HepG2 (cell line): Measurements from ENCODE around the gene RNMT. TPM values are rescaled to one million over a fixed set of nuclear protein-coding genes. Genes with fewer than 3 reads are reported as not detected.

Experiments
- ARID4A ChIP-seq: sonication (generic); formaldehyde crosslinking; IDR thresholded peaks from 2 replicates; pipeline ENCODE4 v1.5.0; 2020; ENCODE audit warnings: mild to moderate bottlenecking, missing genetic modification reagents, borderline replicate concordance
- ETV5 ChIP-seq: IDR thresholded peaks from 2 replicates; pipeline ENCODE4 v1.6.1; 2018; ENCODE audit warnings: missing biosample characterization, missing genetic modification reagents, inconsistent platforms, borderline replicate concordance
- PCBP2 ChIP-seq: fragments of 200-400 bp; formaldehyde crosslinking; optimal IDR thresholded peaks from 2 replicates; pipeline ENCODE3; 2018; ENCODE audit warnings: low read length, low read depth; ENCODE audit not compliant: poor library complexity, severe bottlenecking
- PHF8 ChIP-seq: sonication (generic); formaldehyde crosslinking; IDR thresholded peaks from 2 replicates; pipeline ENCODE4 v1.5.0; 2020; ENCODE audit warnings: missing genetic modification reagents
- TCF7 ChIP-seq: sonication (generic); IDR thresholded peaks from 2 replicates; pipeline ENCODE4 v1.6.1; 2016; ENCODE audit warnings: antibody characterized with exemption, low read depth
- TEAD2 ChIP-seq: sonication (generic); formaldehyde crosslinking; IDR thresholded peaks from 2 replicates; pipeline ENCODE4 v1.9.0; 2021; ENCODE audit warnings: missing genetic modification reagents
- ZBTB37 ChIP-seq: sonication (generic); formaldehyde crosslinking; IDR thresholded peaks from 2 replicates; pipeline ENCODE4 v1.4.0; 2020; ENCODE audit warnings: mild to moderate bottlenecking, missing genetic modification reagents
- ZNF276 ChIP-seq: sonication (generic); formaldehyde crosslinking; IDR thresholded peaks from 2 replicates; pipeline ENCODE4 v1.4.0; 2020; ENCODE audit warnings: mild to moderate bottlenecking, low read depth, missing genetic modification reagents
- ZNF350 ChIP-seq: sonication (generic); formaldehyde crosslinking; IDR thresholded peaks from 2 replicates; pipeline ENCODE4 v1.4.0; 2020; ENCODE audit warnings: mild to moderate bottlenecking, low read depth, missing genetic modification reagents, borderline replicate concordance
- ZNF468 ChIP-seq: sonication (generic); formaldehyde crosslinking; IDR thresholded peaks from 2 replicates; pipeline ENCODE4 v1.8.0; 2022; ENCODE audit warnings: mild to moderate bottlenecking, moderate library complexity, missing genetic modification reagents
- ZNF557 ChIP-seq: sonication (generic); formaldehyde crosslinking; IDR thresholded peaks from 2 replicates; pipeline ENCODE4 v1.4.0; 2020; ENCODE audit warnings: missing genetic modification reagents
- ZNF616 ChIP-seq: sonication (generic); formaldehyde crosslinking; IDR thresholded peaks from 2 replicates; pipeline ENCODE4 v1.5.0; 2020; ENCODE audit warnings: low read depth, mild to moderate bottlenecking, missing genetic modification reagents
- ZNF646 ChIP-seq: sonication (generic); formaldehyde crosslinking; IDR thresholded peaks from 2 replicates; pipeline ENCODE4 v1.9.0; 2021; ENCODE audit warnings: mild to moderate bottlenecking, missing genetic modification reagents
- ZNF879 ChIP-seq: sonication (generic); formaldehyde crosslinking; IDR thresholded peaks from 2 replicates; pipeline ENCODE4 v1.8.1; 2023; ENCODE audit warnings: missing genetic modification reagents
- polyA plus RNA-seq, 8 experiments: library from polyadenylated mRNA; depleted of rRNA in 3 of 8; stranded (reverse) in 7 of 8; unstranded in 1 of 8; fragments of >200 nt; fragmentation: Illumina TruSeq in 4 of 8; extraction: Trizol in 4 of 8; gene quantifications; 2 replicates each; pipeline versions ENCODE4 v1.2.1 to v1.2.3, GENCODE V29; 2011 to 2016; ENCODE audit warnings: low read depth in 4 of 8, missing spikeins in 1 of 8, mixed read lengths in 1 of 8; ENCODE audit not compliant: insufficient read depth in 1 of 8
- total RNA-seq, 5 experiments: library from RNA; depleted of rRNA; stranded (reverse); fragments of >200 nt; fragmentation: Illumina TruSeq; extraction: Trizol; gene quantifications; 2 replicates each; pipeline ENCODE4 v1.2.3, GENCODE V29; 2016; ENCODE audit warnings: low read depth in 1 of 5

The RNMT gene
- total and polyA plus RNA-seq, 2 of the 13 experiments (the other 11 are each of a cell fraction or from before 2014, with no cell fraction given): 22.9 to 24.4 TPM

- TF ChIP-seq ZNF276 (CRISPR knock-in tag) (peak; percentile 61; the same call in 1 of the 2 replicates), PCBP2 (no peak), TEAD2 (CRISPR knock-in tag) (no peak), PHF8 (CRISPR knock-in tag) (peak; percentile 88), ZBTB37 (CRISPR knock-in tag) (no peak), TCF7 (no peak), ZNF557 (CRISPR knock-in tag) (0 out of 2 replicates have a peak, but pooled peaks have one; percentile 18), ZNF350 (CRISPR knock-in tag) (peak; percentile 76; the same call in 1 of the 2 replicates), ETV5 (CRISPR knock-in tag) (peak; percentile 93), ZNF616 (CRISPR knock-in tag) (peak; percentile 97; the same call in 1 of the 2 replicates), ZNF879 (CRISPR knock-in tag) (no peak), ZNF646 (CRISPR knock-in tag) (no peak), ARID4A (CRISPR knock-in tag) (peak; percentile 100), ZNF468 (CRISPR knock-in tag) (peak; percentile 50; the same call in 1 of the 2 replicates)
Observed at GRCh38 chr18:13726232-13726971, at the start of gene RNMT, which contains the start of gene FAM210A (continued).
